ENCODE measurements around the gene LELP1. TPM values are rescaled to one million over a fixed set of nuclear protein-coding genes. Genes with fewer than 3 reads are reported as not detected.

Gene LELP1
- polyA plus RNA-seq, 4 donors = not detected

Other genes with a start within 250 kb of the LELP1 start
- not detected for gene SPRR4, start 232.8 kb upstream of the LELP1 start, polyA plus RNA-seq (ENCODE audit: insufficient read length in 4 of 4)
- under 1 TPM in 1 of 4 donors, not detected in 3; 0.21 TPM for gene SPRR1A, start 219.3 kb upstream of the LELP1 start, polyA plus RNA-seq (ENCODE audit: insufficient read length in 4 of 4)
- gene SPRR3, start 201.7 kb upstream of the LELP1 start, polyA plus RNA-seq (ENCODE audit: insufficient read length in 4 of 4) = under 1 TPM in 2 of 4 donors, not detected in 2; 0.18 to 0.49 TPM
- gene SPRR1B, start 172.2 kb upstream of the LELP1 start, polyA plus RNA-seq (ENCODE audit: insufficient read length in 4 of 4) = not detected
- gene SPRR2D, start 162.3 kb upstream of the LELP1 start, polyA plus RNA-seq (ENCODE audit: insufficient read length in 4 of 4) = not detected
- gene SPRR2A, start 145.9 kb upstream of the LELP1 start, polyA plus RNA-seq (ENCODE audit: insufficient read length in 4 of 4) = under 1 TPM in 1 of 4 donors, not detected in 3; 0.09 TPM
- gene SPRR2B, start 131.8 kb upstream of the LELP1 start, polyA plus RNA-seq (ENCODE audit: insufficient read length in 4 of 4) = under 1 TPM in 1 of 4 donors, not detected in 3; 0.17 TPM
- gene SPRR2E, start 108.9 kb upstream of the LELP1 start, polyA plus RNA-seq (ENCODE audit: insufficient read length in 4 of 4) = not detected
- not detected for gene SPRR2F, start 89.9 kb upstream of the LELP1 start, polyA plus RNA-seq (ENCODE audit: insufficient read length in 4 of 4)
- gene SPRR2G, start 52.5 kb upstream of the LELP1 start, polyA plus RNA-seq (ENCODE audit: insufficient read length in 4 of 4) = not detected
- not detected for gene PRR9, start 14.2 kb downstream of the LELP1 start, polyA plus RNA-seq (ENCODE audit: insufficient read length in 4 of 4)
- gene LORICRIN, start 56.3 kb downstream of the LELP1 start, polyA plus RNA-seq (ENCODE audit: insufficient read length in 4 of 4) = not detected
- not detected for gene PGLYRP3, start 109.5 kb downstream of the LELP1 start, polyA plus RNA-seq (ENCODE audit: insufficient read length in 4 of 4)
- gene PGLYRP4, start 145.4 kb downstream of the LELP1 start, polyA plus RNA-seq (ENCODE audit: insufficient read length in 4 of 4) = not detected
- 10 to 100 TPM in 3 of 4 donors, 1 to 10 TPM in 1; 7.8 to 23.3 (median 18.2) TPM for gene S100A9, start 154.4 kb downstream of the LELP1 start, polyA plus RNA-seq (ENCODE audit: insufficient read length in 4 of 4)
- gene S100A12, start 172.2 kb downstream of the LELP1 start, polyA plus RNA-seq (ENCODE audit: insufficient read length in 4 of 4) = 1 to 10 TPM in 3 of 4 donors, not detected in 1; 1.3 to 2.8 (median 2.3) TPM
- 10 to 100 TPM in 2 of 4 donors, 1 to 10 TPM in 2; 4.5 to 15.2 (median 10.9) TPM for gene S100A8, start 187.6 kb downstream of the LELP1 start, polyA plus RNA-seq (ENCODE audit: insufficient read length in 4 of 4)
- gene S100A7A, start 213.1 kb downstream of the LELP1 start, polyA plus RNA-seq (ENCODE audit: insufficient read length in 4 of 4) = not detected

All from right renal pelvis (tissue), 4 donors.